ENCODE results near the gene TGFBI.

Gene TGFBI

GRCh38 chr5:136018814-136019783 is 9.7 kb upstream of the TGFBI start:
- peak in 1 of 2 experiments; percentile 44; a peak in 1 of 4 replicates for TF ChIP-seq REST (IDR thresholded peaks at IDR 0.05; ENCODE audit: insufficient read depth in 1 of 2, low read depth in 2 of 2, low read length in 2 of 2)
- peak; percentile 90; the same call in 1 of the 2 replicates for TF ChIP-seq SIN3A (IDR thresholded peaks at IDR 0.05; ENCODE audit: borderline replicate concordance, insufficient read depth, low read length)
- peak; percentile 63 for TF ChIP-seq FOXP2 (optimal IDR thresholded peaks at IDR 0.05; ENCODE audit: borderline replicate concordance, extremely low read depth, extremely low read length, insufficient read depth)
- TF ChIP-seq TAF1 (IDR thresholded peaks at IDR 0.05; ENCODE audit: borderline replicate concordance, insufficient read depth, low read length) = no peak
- TF ChIP-seq POLR2AphosphoS5 (IDR thresholded peaks at IDR 0.05; ENCODE audit: low read depth, low read length) = peak; percentile 55; the same call in 1 of the 2 replicates

GRCh38 chr5:136020001-136020382 is 8.8 kb upstream of the TGFBI start:
- no peak for TF ChIP-seq POLR2AphosphoS5 (IDR thresholded peaks at IDR 0.05; ENCODE audit: low read depth, low read length)
- TF ChIP-seq TAF1 (IDR thresholded peaks at IDR 0.05; ENCODE audit: borderline replicate concordance, insufficient read depth, low read length) = no peak
- TF ChIP-seq SIN3A (IDR thresholded peaks at IDR 0.05; ENCODE audit: borderline replicate concordance, insufficient read depth, low read length) = no peak
- TF ChIP-seq REST (IDR thresholded peaks at IDR 0.05; ENCODE audit: insufficient read depth in 1 of 2, low read depth in 2 of 2, low read length in 2 of 2) = no peak
- TF ChIP-seq FOXP2 (optimal IDR thresholded peaks at IDR 0.05; ENCODE audit: borderline replicate concordance, extremely low read depth, extremely low read length, insufficient read depth) = no peak

GRCh38 chr5:136020383-136021015 is 8.3 kb upstream of the TGFBI start:
- TF ChIP-seq FOXP2 (optimal IDR thresholded peaks at IDR 0.05; ENCODE audit: borderline replicate concordance, extremely low read depth, extremely low read length, insufficient read depth) (peak; percentile 49), POLR2AphosphoS5 (IDR thresholded peaks at IDR 0.05; ENCODE audit: low read depth, low read length) (0 out of 2 replicates have a peak, but pooled peaks have one; percentile 35), REST (IDR thresholded peaks at IDR 0.05; ENCODE audit: insufficient read depth in 1 of 2, low read depth in 2 of 2, low read length in 2 of 2) (peak in 1 of 2 experiments; percentile 51; a peak in 1 of 4 replicates), SIN3A (IDR thresholded peaks at IDR 0.05; ENCODE audit: borderline replicate concordance, insufficient read depth, low read length) (no peak), TAF1 (IDR thresholded peaks at IDR 0.05; ENCODE audit: borderline replicate concordance, insufficient read depth, low read length) (peak; percentile 54; the same call in 1 of the 2 replicates)

- no peak for TF ChIP-seq SIN3A (IDR thresholded peaks at IDR 0.05; ENCODE audit: borderline replicate concordance, insufficient read depth, low read length)
- no peak for TF ChIP-seq FOXP2 (optimal IDR thresholded peaks at IDR 0.05; ENCODE audit: borderline replicate concordance, extremely low read depth, extremely low read length, insufficient read depth)
- no peak for TF ChIP-seq REST (IDR thresholded peaks at IDR 0.05; ENCODE audit: insufficient read depth in 1 of 2, low read depth in 2 of 2, low read length in 2 of 2)
- no peak for TF ChIP-seq TAF1 (IDR thresholded peaks at IDR 0.05; ENCODE audit: borderline replicate concordance, insufficient read depth, low read length)
- no peak for TF ChIP-seq POLR2AphosphoS5 (IDR thresholded peaks at IDR 0.05; ENCODE audit: low read depth, low read length)
Measured at GRCh38 chr5:136021016-136021405, 7.8 kb upstream of the TGFBI start.
